Hepatocyte (in vitro differentiated cells): Measurements from ENCODE around the gene PSG11. TPM values are rescaled to one million over a fixed set of nuclear protein-coding genes. Genes with fewer than 3 reads are reported as not detected.

Experiments used
- polyA plus RNA-seq: library from polyadenylated mRNA; unstranded; fragments of >200 nt; fragmentation: Nextera tagmentation; extraction: Ambion mirVana; gene quantifications from 2 replicates; pipeline ENCODE4 v1.2.1, GENCODE V29; 2016
- total RNA-seq: library from RNA; depleted of rRNA; stranded (reverse); fragments of >200 nt; gene quantifications from 2 replicates; pipeline ENCODE4 v1.2.3, GENCODE V29; 2014

Gene PSG11
- total and polyA plus RNA-seq, 2 experiments from 2014 or later, result not detected

Other genes with a start within 250 kb of the PSG11 start
- gene PSG1, start 146.8 kb downstream of the PSG11 start, total RNA-seq, result 0.07 TPM in 1 of 2 replicates, not detected in the other
- not detected in 2 replicates for gene PSG1, start 146.8 kb downstream of the PSG11 start, polyA plus RNA-seq
- gene PSG6, start 108.6 kb downstream of the PSG11 start, total RNA-seq, result not detected in 2 replicates
- not detected in 2 replicates for gene PSG6, start 108.6 kb downstream of the PSG11 start, polyA plus RNA-seq
- not detected in 2 replicates for gene PSG7, start 89.3 kb downstream of the PSG11 start, total RNA-seq
- gene PSG7, start 89.3 kb downstream of the PSG11 start, polyA plus RNA-seq, result not detected in 2 replicates
- gene PSG2, start 56.2 kb upstream of the PSG11 start, total RNA-seq, result not detected in 2 replicates
- not detected in 2 replicates for gene PSG2, start 56.2 kb upstream of the PSG11 start, polyA plus RNA-seq
- gene PSG5, start 160.1 kb upstream of the PSG11 start, total RNA-seq, result 0.27 and 0.60 TPM in 2 replicates
- gene PSG5, start 160.1 kb upstream of the PSG11 start, polyA plus RNA-seq, result 0.23 TPM in 1 of 2 replicates, not detected in the other
- not detected in 2 replicates for gene PSG4, start 179.2 kb upstream of the PSG11 start, total RNA-seq
- not detected in 2 replicates for gene PSG4, start 179.2 kb upstream of the PSG11 start, polyA plus RNA-seq
- gene PSG9, start 243.1 kb upstream of the PSG11 start, total RNA-seq, result 0.17 TPM in 1 of 2 replicates, not detected in the other
- gene PSG9, start 243.1 kb upstream of the PSG11 start, polyA plus RNA-seq, result not detected in 2 replicates